HepG2 (cell line): ENCODE results near the gene COMMD1. TPM values are rescaled to one million over a fixed set of nuclear protein-coding genes. Genes with fewer than 3 reads are reported as not detected.
A peak's percentile ranks its signal among the peaks of the same experiment; 100 is the strongest.

Experiments used
- ARNTL ChIP-seq: sonication (generic); formaldehyde crosslinking; IDR thresholded peaks from 2 replicates; pipeline ENCODE4 v1.4.0; 2020; ENCODE audit warnings: mild to moderate bottlenecking, missing genetic modification reagents
- FOXJ3 ChIP-seq: sonication (generic); formaldehyde crosslinking; IDR thresholded peaks from 2 replicates; pipeline ENCODE4 v1.4.0; 2020; ENCODE audit warnings: missing genetic modification reagents, mild to moderate bottlenecking, borderline replicate concordance
- GABPA ChIP-seq, 2 experiments: IDR thresholded peaks; 2 replicates each; pipeline ENCODE4 v1.6.1; 2011 to 2016; ENCODE audit warnings: low read depth in 2 of 2, low read length in 1 of 2, missing biosample characterization in 1 of 2, missing genetic modification characterization in 1 of 2
- HNF4A ChIP-seq: sonication (generic); formaldehyde crosslinking; IDR thresholded peaks from 2 replicates; pipeline ENCODE4 v1.4.0; 2020; ENCODE audit warnings: missing genetic modification reagents
- NFYB ChIP-seq: sonication (generic); formaldehyde crosslinking; IDR thresholded peaks from 2 replicates; pipeline ENCODE4 v1.4.0; 2020; ENCODE audit warnings: missing genetic modification reagents
- NR2F1 ChIP-seq, 2 experiments: fragments of 450-650 bp in 1 of 2; formaldehyde crosslinking in 1 of 2; IDR thresholded peaks; 2 replicates each; pipeline versions ENCODE4 v1.5.0 to v1.6.1; 2016 to 2020; ENCODE audit warnings: mild to moderate bottlenecking in 1 of 2, missing compliant biosample characterization in 1 of 2, missing genetic modification reagents in 1 of 2, moderate library complexity in 1 of 2
- POGZ ChIP-seq: sonication (generic); formaldehyde crosslinking; IDR thresholded peaks from 2 replicates; pipeline ENCODE4 v1.4.0; 2020; ENCODE audit warnings: mild to moderate bottlenecking, missing genetic modification reagents
- SOX13 ChIP-seq, 3 experiments: fragments of 450-650 bp in 1 of 3; sonication (generic) in 1 of 3; formaldehyde crosslinking in 1 of 3; IDR thresholded peaks in 2 of 3; conservative IDR thresholded peaks in 1 of 3; 2 replicates each; pipeline versions ENCODE4 v1.5.0 to v1.6.1; 2016 to 2020; ENCODE audit warnings: antibody characterized with exemption in 1 of 3, mild to moderate bottlenecking in 1 of 3, missing compliant biosample characterization in 1 of 3, missing genetic modification reagents in 1 of 3, moderate library complexity in 1 of 3
- SOX5 ChIP-seq: IDR thresholded peaks from 2 replicates; pipeline ENCODE4 v1.6.1; 2016; ENCODE audit warnings: borderline replicate concordance
- SRY ChIP-seq: sonication (generic); formaldehyde crosslinking; IDR thresholded peaks from 2 replicates; pipeline ENCODE4 v1.8.0; 2022; ENCODE audit warnings: mild to moderate bottlenecking, missing genetic modification reagents
- TFAP4 ChIP-seq: sonication (generic); IDR thresholded peaks from 2 replicates; pipeline ENCODE4 v1.6.1; 2016; ENCODE audit warnings: low read depth, borderline replicate concordance
- ZGPAT ChIP-seq: IDR thresholded peaks from 2 replicates; pipeline ENCODE4 v1.6.1; 2016; ENCODE audit warnings: mild to moderate bottlenecking
- ZNF264 ChIP-seq: sonication (generic); formaldehyde crosslinking; IDR thresholded peaks from 2 replicates; pipeline ENCODE4 v1.4.0; 2020; ENCODE audit warnings: missing genetic modification reagents
- ZNF562 ChIP-seq: sonication (generic); formaldehyde crosslinking; IDR thresholded peaks from 2 replicates; pipeline ENCODE4 v1.8.0; 2022; ENCODE audit warnings: missing genetic modification reagents, borderline replicate concordance
- ZNF629 ChIP-seq: sonication (generic); formaldehyde crosslinking; conservative IDR thresholded peaks from 2 replicates; pipeline ENCODE4 v1.5.0; 2020; ENCODE audit warnings: missing genetic modification reagents
- polyA plus RNA-seq, 8 experiments: library from polyadenylated mRNA; depleted of rRNA in 3 of 8; stranded (reverse) in 7 of 8; unstranded in 1 of 8; fragments of >200 nt; fragmentation: Illumina TruSeq in 4 of 8; extraction: Trizol in 4 of 8; gene quantifications; 2 replicates each; pipeline versions ENCODE4 v1.2.1 to v1.2.3, GENCODE V29; 2011 to 2016; ENCODE audit warnings: low read depth in 4 of 8, missing spikeins in 1 of 8, mixed read lengths in 1 of 8; ENCODE audit not compliant: insufficient read depth in 1 of 8
- total RNA-seq, 5 experiments: library from RNA; depleted of rRNA; stranded (reverse); fragments of >200 nt; fragmentation: Illumina TruSeq; extraction: Trizol; gene quantifications; 2 replicates each; pipeline ENCODE4 v1.2.3, GENCODE V29; 2016; ENCODE audit warnings: low read depth in 1 of 5
- TF ChIP-seq, protein P1 (sequence below): sonication (generic); formaldehyde crosslinking; IDR thresholded peaks from 2 replicates; pipeline ENCODE4 v1.4.0; 2020; ENCODE audit warnings: missing genetic modification reagents, borderline replicate concordance
- TF ChIP-seq, protein P2 (sequence below): IDR thresholded peaks from 2 replicates; pipeline ENCODE4 v1.6.1; 2016; ENCODE audit warnings: low read depth

COMMD1 gene
- total and polyA plus RNA-seq, 2 of the 13 experiments (the other 11 are each of a cell fraction or from before 2014, with no cell fraction given), result 25.7 to 105 TPM

DNA sequence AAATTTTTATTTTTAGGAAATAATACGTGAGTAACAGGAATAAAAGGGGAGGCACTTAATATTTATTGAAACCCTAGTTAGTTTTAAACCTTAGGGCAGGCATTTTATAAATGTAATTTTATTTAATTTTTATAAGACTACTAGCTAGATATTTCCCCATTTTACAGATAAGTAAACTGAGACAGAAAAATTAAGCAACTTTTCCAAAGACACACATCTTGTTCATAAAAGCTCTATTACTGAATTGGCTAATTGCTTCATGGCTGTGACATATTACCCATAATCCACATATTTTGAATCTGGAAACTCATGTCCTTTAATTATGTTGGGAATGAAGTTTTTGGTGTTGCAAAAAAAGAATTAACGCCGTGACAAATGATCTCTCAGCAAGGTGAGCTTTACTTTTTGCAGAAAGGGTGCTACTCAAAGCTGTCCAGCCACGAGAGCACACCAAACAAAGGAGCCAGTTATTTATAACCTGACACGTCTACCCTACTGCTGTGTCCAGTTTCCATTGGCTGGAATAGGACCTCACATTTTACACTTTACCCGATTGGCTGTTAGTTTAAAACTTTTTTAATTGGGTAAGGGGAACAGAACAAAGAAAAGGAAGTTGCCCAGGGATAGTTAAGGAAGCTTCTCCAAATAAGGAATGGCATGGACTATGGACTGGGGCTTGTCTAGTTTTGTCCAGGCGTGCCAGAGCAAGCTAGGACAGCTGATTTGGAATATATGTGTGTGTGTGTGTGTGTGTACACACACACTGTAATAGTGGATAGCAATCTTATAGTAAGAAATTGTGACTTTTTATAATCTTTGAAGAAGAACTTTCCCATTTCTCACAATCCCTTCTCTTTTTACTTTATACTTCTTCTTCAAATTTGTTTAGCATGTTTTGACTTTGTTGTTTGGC lies 54.2 kb downstream of the COMMD1 start (continued):
- TF ChIP-seq, protein P1, sequence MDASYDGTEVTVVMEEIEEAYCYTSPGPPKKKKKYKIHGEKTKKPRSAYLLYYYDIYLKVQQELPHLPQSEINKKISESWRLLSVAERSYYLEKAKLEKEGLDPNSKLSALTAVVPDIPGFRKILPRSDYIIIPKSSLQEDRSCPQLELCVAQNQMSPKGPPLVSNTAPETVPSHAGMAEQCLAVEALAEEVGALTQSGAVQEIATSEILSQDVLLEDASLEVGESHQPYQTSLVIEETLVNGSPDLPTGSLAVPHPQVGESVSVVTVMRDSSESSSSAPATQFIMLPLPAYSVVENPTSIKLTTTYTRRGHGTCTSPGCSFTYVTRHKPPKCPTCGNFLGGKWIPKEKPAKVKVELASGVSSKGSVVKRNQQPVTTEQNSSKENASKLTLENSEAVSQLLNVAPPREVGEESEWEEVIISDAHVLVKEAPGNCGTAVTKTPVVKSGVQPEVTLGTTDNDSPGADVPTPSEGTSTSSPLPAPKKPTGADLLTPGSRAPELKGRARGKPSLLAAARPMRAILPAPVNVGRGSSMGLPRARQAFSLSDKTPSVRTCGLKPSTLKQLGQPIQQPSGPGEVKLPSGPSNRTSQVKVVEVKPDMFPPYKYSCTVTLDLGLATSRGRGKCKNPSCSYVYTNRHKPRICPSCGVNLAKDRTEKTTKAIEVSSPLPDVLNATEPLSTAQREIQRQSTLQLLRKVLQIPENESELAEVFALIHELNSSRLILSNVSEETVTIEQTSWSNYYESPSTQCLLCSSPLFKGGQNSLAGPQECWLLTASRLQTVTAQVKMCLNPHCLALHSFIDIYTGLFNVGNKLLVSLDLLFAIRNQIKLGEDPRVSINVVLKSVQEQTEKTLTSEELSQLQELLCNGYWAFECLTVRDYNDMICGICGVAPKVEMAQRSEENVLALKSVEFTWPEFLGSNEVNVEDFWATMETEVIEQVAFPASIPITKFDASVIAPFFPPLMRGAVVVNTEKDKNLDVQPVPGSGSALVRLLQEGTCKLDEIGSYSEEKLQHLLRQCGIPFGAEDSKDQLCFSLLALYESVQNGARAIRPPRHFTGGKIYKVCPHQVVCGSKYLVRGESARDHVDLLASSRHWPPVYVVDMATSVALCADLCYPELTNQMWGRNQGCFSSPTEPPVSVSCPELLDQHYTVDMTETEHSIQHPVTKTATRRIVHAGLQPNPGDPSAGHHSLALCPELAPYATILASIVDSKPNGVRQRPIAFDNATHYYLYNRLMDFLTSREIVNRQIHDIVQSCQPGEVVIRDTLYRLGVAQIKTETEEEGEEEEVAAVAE (CRISPR knock-in tag), result peak; percentile 97
- TF ChIP-seq TFAP4 (peak; percentile 95), FOXJ3 (CRISPR knock-in tag) (0 out of 2 replicates have a peak, but pooled peaks have one; percentile 44), SRY (CRISPR knock-in tag) (no peak), NFYB (peak; percentile 46; the same call in 1 of the 2 replicates), ARNTL (no peak), ZNF264 (CRISPR knock-in tag) (0 out of 2 replicates have a peak, but pooled peaks have one; percentile 31), HNF4A (CRISPR knock-in tag) (peak; percentile 86), ZGPAT (CRISPR knock-in tag) (0 out of 2 replicates have a peak, but pooled peaks have one; percentile 38), ZNF629 (CRISPR knock-in tag) (peak; percentile 74), GABPA (IDR thresholded peaks at IDR 0.05; ENCODE audit: low read depth, low read length) (no peak), GABPA (CRISPR knock-in tag; IDR thresholded peaks at IDR 0.05; ENCODE audit: low read depth) (0 out of 2 replicates have a peak, but pooled peaks have one; percentile 3), SOX5 (CRISPR knock-in tag) (0 out of 2 replicates have a peak, but pooled peaks have one; percentile 6), SOX13 (IDR thresholded peaks at IDR 0.05) (no peak), SOX13 (CRISPR knock-in tag; conservative IDR thresholded peaks at IDR 0.05 in 1 of 2, IDR thresholded peaks at IDR 0.05 in 1 of 2) (peak in 1 of 2 experiments; percentile 59; a peak in 1 of 4 replicates), ZNF562 (CRISPR knock-in tag) (peak; percentile 84; the same call in 1 of the 2 replicates), NR2F1 (CRISPR knock-in tag; IDR thresholded peaks at IDR 0.05) (no peak), POGZ (CRISPR knock-in tag) (peak; percentile 59; the same call in 1 of the 2 replicates)
- TF ChIP-seq, protein P2, sequence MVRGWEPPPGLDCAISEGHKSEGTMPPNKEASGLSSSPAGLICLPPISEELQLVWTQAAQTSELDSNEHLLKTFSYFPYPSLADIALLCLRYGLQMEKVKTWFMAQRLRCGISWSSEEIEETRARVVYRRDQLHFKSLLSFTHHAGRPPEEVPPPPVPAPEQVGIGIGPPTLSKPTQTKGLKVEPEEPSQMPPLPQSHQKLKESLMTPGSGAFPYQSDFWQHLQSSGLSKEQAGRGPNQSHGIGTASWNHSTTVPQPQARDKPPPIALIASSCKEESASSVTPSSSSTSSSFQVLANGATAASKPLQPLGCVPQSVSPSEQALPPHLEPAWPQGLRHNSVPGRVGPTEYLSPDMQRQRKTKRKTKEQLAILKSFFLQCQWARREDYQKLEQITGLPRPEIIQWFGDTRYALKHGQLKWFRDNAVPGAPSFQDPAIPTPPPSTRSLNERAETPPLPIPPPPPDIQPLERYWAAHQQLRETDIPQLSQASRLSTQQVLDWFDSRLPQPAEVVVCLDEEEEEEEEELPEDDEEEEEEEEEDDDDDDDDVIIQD (CRISPR knock-in tag), result peak; percentile 90; the same call in 1 of the 2 replicates
